ENCODE data around the gene DHRS7.

DNA sequence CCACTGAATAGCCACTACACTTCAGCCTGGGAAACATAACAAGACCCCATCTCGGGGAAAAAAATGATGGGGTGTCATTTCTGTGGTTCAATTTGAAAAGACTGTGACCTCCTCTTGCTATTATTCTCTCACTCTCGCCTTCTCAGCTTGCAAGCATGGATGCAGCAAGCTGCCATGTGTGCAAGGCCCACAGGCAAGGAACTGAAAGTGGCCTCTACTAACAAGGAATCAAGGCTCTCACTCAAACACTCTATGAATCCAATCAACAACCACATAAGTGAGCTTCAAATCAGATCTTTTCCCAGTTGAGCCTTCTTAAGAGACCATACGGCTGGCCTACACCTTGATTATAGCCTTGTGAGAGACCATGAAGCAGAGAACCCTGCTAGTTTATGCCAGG lies 17.9 kb upstream of the DHRS7 start:
- TF ChIP-seq YY1 (IDR thresholded peaks at IDR 0.05; ENCODE audit: low read depth, low read length) (no peak), CEBPB (IDR thresholded peaks at IDR 0.05; ENCODE audit: low read depth, low read length) (no peak)
